CD4-positive, alpha-beta T cell treated with Interleukin-15 for 4 hours (primary cell): Measurements from ENCODE around the gene NAALADL2.
"Not testable (repeated sequence)": the region's sequence is repeated elsewhere in the genome, so short reads cannot be mapped to it uniquely, and the experiment has no call there.

Source experiments
- DNase-seq: peaks from one replicate; pipeline ENCODE4 v3.0.0-alpha.2; 2020; ENCODE audit warnings: low spot score

Gene NAALADL2

DNA sequence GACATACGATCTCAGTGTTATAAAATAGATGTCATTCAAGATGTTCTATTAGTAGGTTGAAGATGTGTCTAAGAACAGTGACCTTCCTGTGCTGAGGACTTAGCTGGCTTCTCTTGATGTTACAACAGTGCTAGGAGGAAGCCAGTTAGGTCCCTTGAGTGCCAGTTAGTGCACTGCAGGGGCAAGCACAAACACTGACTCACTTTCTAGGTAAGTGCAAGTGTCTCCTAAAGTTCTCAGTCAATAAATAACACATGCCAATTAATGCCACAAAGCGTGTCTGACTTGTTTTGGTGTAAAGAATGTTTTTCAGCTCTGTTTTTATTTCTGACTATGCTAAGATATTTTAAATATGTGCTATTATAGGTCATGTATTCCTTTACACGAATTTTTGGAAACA is 211.8 kb downstream of the NAALADL2 start:
- no peak for DNase-seq

GRCh38 chr3:175073219-175073905 is 214.2 kb downstream of the NAALADL2 start:
- DNase-seq, result no peak

GRCh38 chr3:175075269-175075668 is 216.1 kb downstream of the NAALADL2 start:
- no peak for DNase-seq

- DNase-seq, result no peak
Measured at GRCh38 chr3:175077216-175077615, 218.1 kb downstream of the NAALADL2 start.

- no peak for DNase-seq
Measured at GRCh38 chr3:175082631-175083030, 223.5 kb downstream of the NAALADL2 start.

GRCh38 chr3:175087128-175087527 is 228.0 kb downstream of the NAALADL2 start:
- DNase-seq, result not testable (repeated sequence)

- DNase-seq, result no peak
Measured at GRCh38 chr3:175088766-175089380, 229.7 kb downstream of the NAALADL2 start.

- DNase-seq, result no peak
Measured at GRCh38 chr3:175091426-175092114, 232.4 kb downstream of the NAALADL2 start.

GRCh38 chr3:175093748-175094147 is 234.6 kb downstream of the NAALADL2 start:
- DNase-seq, result no peak

DNA sequence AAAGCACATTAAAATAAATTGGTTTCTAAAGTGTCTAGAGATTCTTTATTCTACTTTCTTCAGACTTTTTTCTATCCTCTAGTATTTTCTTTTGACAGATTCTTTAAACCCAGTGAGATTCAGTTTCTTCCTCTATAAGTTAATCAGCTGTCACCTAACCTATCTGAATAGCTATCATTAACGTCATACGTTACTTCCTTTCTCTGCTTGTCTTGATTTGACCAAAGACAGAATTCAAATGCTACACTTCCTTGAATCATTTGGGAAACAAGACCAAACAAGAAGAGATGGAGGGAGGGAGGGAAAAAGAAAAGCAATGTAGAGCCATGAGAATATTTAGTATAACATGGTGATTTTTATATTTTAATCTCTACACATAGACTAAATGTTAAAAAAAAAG is 235.2 kb downstream of the NAALADL2 start:
- DNase-seq, result no peak

- no peak for DNase-seq
Measured at GRCh38 chr3:175098644-175099043, 239.5 kb downstream of the NAALADL2 start.

- DNase-seq, result no peak
Measured at GRCh38 chr3:175102161-175102560, 243.0 kb downstream of the NAALADL2 start.

GRCh38 chr3:175103298-175103697 is 244.2 kb downstream of the NAALADL2 start:
- DNase-seq, result no peak

GRCh38 chr3:175105066-175105465 is 245.9 kb downstream of the NAALADL2 start:
- DNase-seq, result no peak

DNA sequence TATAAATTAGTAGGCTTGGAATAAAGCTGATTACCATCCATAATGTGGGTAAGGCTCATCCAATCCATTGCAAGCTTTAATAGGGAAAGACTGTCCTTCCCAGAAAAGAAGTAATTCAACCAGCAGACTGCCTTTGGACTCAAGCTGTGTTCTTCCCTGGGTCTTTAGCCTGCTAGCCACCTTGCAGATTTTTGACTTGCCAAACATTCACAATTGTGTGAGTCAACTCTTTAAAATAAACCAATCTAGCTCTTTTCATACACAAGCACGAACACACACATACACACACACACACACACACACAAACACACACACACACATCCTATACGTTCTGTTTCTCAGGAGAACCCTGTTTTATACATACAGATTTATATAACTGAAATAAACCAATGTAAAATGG is 248.1 kb downstream of the NAALADL2 start:
- DNase-seq, result no peak

- no peak for DNase-seq
Measured at GRCh38 chr3:175107995-175108394, 248.9 kb downstream of the NAALADL2 start.

GRCh38 chr3:175108613-175109151 is 249.5 kb downstream of the NAALADL2 start:
- DNase-seq, result no peak

DNA sequence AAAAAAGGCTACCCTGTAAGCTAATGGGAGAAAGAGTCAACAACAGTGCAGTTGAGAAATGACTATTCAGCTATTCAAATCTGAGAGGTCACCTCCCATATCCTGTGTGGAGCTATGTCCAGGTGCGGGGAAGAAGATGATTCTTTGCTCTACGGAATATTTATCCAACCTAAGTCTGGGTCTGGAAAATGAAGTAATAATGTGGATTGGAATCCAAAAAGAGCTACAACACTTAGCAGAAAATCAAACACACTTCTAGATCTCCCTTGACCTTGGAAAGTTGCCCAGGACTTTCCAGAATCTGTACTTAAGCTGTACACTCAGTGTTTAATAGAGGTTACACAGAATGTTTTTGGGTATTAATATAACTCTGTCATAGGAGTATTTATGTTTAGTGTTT is 251.9 kb downstream of the NAALADL2 start:
- DNase-seq, result no peak

GRCh38 chr3:175118382-175118941 is 259.3 kb downstream of the NAALADL2 start:
- no peak for DNase-seq

DNA sequence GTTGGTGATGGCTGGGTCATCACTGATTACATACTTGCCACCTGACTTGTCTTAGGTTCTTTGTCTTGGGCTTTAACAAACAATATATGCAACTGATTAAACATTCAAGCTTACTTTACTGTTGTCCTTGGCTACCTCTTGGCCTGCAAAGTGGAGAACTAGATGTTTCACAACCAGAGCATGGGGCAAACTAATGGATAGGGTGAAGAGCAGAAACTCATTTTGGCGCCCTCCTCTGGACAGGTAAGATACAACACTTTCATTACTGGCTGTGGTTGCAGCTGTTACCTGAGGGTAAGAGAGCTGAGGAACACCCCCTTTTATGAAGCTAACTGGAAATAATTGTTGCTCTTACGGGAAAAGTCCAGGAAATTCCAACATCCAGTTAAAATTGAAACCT is 262.1 kb downstream of the NAALADL2 start:
- DNase-seq, result no peak

DNA sequence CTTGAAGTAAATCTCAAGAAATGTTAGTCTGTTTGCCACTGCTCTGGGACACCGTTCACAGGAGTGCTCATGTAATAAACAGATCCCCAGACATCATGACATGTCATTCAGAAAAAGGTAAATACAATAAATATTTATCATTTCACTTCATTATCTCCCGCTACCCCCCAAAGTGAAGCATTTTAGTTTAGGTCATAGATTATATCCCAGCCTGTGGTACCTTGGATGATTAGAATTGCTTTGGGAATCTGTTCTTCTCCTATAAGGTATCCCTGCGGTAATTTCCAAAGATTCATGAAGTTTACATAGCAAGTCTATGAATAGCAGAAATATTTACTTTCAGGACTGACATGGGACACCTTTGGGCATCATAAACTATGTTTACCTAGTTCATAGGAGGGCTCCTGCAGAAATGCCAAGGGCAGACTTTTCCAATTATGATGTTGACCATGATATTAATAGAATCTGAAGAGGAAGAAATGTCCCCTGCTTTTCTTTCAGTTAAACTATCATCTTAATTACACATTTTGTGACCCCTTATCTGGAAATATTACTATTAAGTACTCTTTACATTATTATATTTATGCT is 268.0 kb downstream of the NAALADL2 start:
- DNase-seq, result no peak

DNA sequence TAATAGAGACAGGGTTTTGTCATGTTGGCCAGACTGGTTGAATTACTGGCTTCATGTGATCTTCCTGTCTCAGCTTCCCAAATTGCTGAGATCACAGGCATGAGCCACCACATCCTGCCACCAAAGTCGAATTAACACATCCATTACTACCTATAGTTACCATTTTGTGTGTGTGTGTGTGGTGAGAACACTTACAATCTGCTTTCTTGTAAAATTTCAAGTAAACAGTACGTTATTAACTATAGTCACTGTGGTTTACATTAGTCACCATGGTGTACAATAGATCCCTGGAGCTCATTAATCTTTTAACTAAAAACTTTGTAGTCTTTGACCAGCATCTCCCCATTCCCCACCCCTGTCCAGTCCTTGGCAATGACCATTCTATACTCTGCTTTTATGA is 270.0 kb downstream of the NAALADL2 start:
- no peak for DNase-seq
